ENCODE data around the gene RPS6KA5.

GRCh38 chr14:90820958-90821357, 239.5 kb downstream of the RPS6KA5 start:
- no peak for TF ChIP-seq POLR2A (IDR thresholded peaks at IDR 0.05)
- no peak for TF ChIP-seq CTCF (IDR thresholded peaks at IDR 0.05 in 8 of 11, conservative IDR thresholded peaks at IDR 0.05 in 3 of 11)
- TF ChIP-seq POLR2AphosphoS5 (IDR thresholded peaks at IDR 0.05) = peak in 1 of 3 donors; percentile 34
